K562 (cell line): Measurements from ENCODE around the gene FCSK. TPM values are rescaled to one million over a fixed set of nuclear protein-coding genes. Genes with fewer than 3 reads are reported as not detected.

Source experiments
- ATF1 ChIP-seq, 2 experiments: fragments of 450-650 bp in 1 of 2; IDR thresholded peaks; 2 replicates each; pipeline ENCODE4 v1.6.1; 2016; ENCODE audit warnings: missing compliant biosample characterization in 1 of 2, missing genetic modification characterization in 1 of 2
- BRD9 ChIP-seq: fragments of 450-650 bp; IDR thresholded peaks from 2 replicates; pipeline ENCODE4 v1.6.1; 2018; ENCODE audit warnings: low read depth; ENCODE audit not compliant: partially characterized antibody
- E2F3 ChIP-seq: fragments of 250-450 bp; sonication (Bioruptor Pico); IDR thresholded peaks from 2 replicates; pipeline ENCODE4 v1.4.0; 2020; ENCODE audit warnings: mild to moderate bottlenecking
- GATA2 ChIP-seq: sonication (generic); formaldehyde crosslinking; IDR thresholded peaks from 2 replicates; pipeline ENCODE4 v1.4.0; 2020; ENCODE audit warnings: mild to moderate bottlenecking, missing genetic modification reagents
- KAT2B ChIP-seq: IDR thresholded peaks from one replicate; pipeline ENCODE4 v1.6.1; 2012; ENCODE audit warnings: low read depth, mild to moderate bottlenecking, control low read depth, inconsistent platforms, low read length, moderate library complexity
- NCOA6 ChIP-seq: fragments of 450-650 bp; IDR thresholded peaks from 2 replicates; pipeline ENCODE4 v1.6.1; 2017; ENCODE audit warnings: mild to moderate bottlenecking
- PTTG1 ChIP-seq: fragments of 450-650 bp; IDR thresholded peaks from 2 replicates; pipeline ENCODE4 v1.6.1; 2016; ENCODE audit warnings: low read depth, mild to moderate bottlenecking, missing genetic modification characterization, missing compliant biosample characterization
- RFX5 ChIP-seq: IDR thresholded peaks from 2 replicates; pipeline ENCODE4 v1.6.1; 2011; ENCODE audit warnings: low read depth, mild to moderate bottlenecking, improper control_type of control experiment, low read length
- TCF3 ChIP-seq: sonication (generic); formaldehyde crosslinking; IDR thresholded peaks from 2 replicates; pipeline ENCODE4 v1.4.0; 2020; ENCODE audit warnings: mild to moderate bottlenecking, missing genetic modification reagents
- ZKSCAN1 ChIP-seq: fragments of 150-350 bp; IDR thresholded peaks from 2 replicates; pipeline ENCODE4 v1.6.1; 2016; ENCODE audit warnings: low read depth, low read length
- ZNF668 ChIP-seq: fragments of 250-450 bp; sonication (Bioruptor Pico); IDR thresholded peaks from 2 replicates; pipeline ENCODE4 v1.8.0; 2022; ENCODE audit warnings: mild to moderate bottlenecking, inconsistent platforms
- ZNF764 ChIP-seq: fragments of 250-450 bp; sonication (Bioruptor Pico); IDR thresholded peaks from 2 replicates; pipeline ENCODE4 v1.4.0; 2020; ENCODE audit warnings: low read depth, mild to moderate bottlenecking, moderate library complexity
- polyA plus RNA-seq, 8 experiments: library from polyadenylated mRNA; depleted of rRNA in 4 of 8; stranded (reverse) in 5 of 8; unstranded in 3 of 8; fragments of >200 nt; fragmentation: Nextera tagmentation in 2 of 8; fragmentation: Illumina TruSeq in 1 of 8; extraction: Ambion mirVana in 2 of 8; extraction: Trizol in 1 of 8; gene quantifications; 2 replicates each; pipeline versions ENCODE4 v1.2.1 to v1.2.3, GENCODE V29; 2011 to 2014; ENCODE audit warnings: inconsistent platforms in 1 of 8, missing spikeins in 1 of 8
- total RNA-seq, 7 experiments: library from RNA; depleted of rRNA in 6 of 7; stranded (reverse); fragments of >200 nt in 6 of 7; fragmentation: Illumina TruSeq in 2 of 7; extraction: Trizol in 2 of 7; gene quantifications; 2 replicates each; pipeline versions ENCODE4 v1.2.1 to v1.2.3, GENCODE V29; 2011 to 2021; ENCODE audit warnings: low replicate concordance in 1 of 7
- TF ChIP-seq, protein P1 (sequence below): sonication (generic); formaldehyde crosslinking; IDR thresholded peaks from 2 replicates; pipeline ENCODE4 v1.8.0; 2022; ENCODE audit warnings: missing genetic modification reagents, mild to moderate bottlenecking, borderline replicate concordance
- TF ChIP-seq, protein P2 (sequence below), 2 experiments: fragments of 450-650 bp; formaldehyde crosslinking in 1 of 2; IDR thresholded peaks; 2 replicates each; pipeline versions ENCODE4 v1.4.0 to v1.6.1; 2014 to 2020; ENCODE audit warnings: mild to moderate bottlenecking in 2 of 2, borderline replicate concordance in 1 of 2, low read depth in 1 of 2
- TF ChIP-seq, protein P3 (sequence below): IDR thresholded peaks from 3 replicates; pipeline ENCODE4 v1.6.1; 2011; ENCODE audit warnings: borderline replicate concordance, mild to moderate bottlenecking, moderate library complexity; ENCODE audit not compliant: insufficient read length; ENCODE audit errors: extremely low read depth

The FCSK gene
- total and polyA plus RNA-seq, 9 of the 15 experiments (the other 6 are each of a cell fraction or from before 2014, with no cell fraction given) = 0.92 to 18.6 (median 8.3) TPM

DNA sequence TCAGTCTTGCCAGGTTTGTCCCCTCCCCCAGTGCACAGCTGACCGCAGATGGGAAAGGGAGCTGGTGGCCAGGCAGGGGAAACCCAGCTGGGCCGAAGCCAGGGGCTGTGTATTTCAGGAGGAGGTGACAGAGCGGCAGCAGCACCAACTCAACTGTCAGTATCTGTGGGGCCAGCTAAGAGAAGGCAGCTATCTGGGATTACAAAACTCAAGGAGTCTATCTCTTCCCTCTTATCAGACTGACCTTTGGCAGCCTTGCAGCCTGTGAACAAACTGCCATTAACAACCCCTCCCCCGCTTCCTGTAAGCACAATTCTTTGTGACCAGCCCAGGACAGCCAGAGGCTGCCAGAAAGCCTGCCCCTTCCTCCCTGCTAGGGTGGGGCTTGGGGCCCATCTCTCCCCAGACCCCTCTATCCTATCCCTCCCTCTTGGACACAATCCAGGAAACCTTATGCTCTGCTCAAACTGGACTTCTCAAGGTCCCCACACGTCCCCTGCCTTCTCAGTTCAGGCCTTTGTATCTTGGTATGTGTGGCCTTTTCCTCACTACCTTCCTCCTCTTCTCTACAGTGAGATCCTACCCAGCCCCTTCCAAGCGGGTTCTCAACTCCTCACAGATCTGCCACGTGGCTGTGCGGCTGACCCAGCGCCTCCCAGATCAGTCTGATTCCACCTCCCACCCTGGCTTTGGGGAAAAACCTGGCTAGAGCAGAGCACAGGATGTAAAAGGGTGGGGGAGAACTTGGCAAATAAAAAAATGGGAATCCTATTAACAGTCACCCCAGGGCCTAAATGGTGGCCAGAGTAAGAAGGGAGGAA is 26.0 kb upstream of the FCSK start (continued):
- TF ChIP-seq, protein P1, sequence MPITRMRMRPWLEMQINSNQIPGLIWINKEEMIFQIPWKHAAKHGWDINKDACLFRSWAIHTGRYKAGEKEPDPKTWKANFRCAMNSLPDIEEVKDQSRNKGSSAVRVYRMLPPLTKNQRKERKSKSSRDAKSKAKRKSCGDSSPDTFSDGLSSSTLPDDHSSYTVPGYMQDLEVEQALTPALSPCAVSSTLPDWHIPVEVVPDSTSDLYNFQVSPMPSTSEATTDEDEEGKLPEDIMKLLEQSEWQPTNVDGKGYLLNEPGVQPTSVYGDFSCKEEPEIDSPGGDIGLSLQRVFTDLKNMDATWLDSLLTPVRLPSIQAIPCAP (CRISPR knock-in tag) = no peak
- TF ChIP-seq, protein P2, sequence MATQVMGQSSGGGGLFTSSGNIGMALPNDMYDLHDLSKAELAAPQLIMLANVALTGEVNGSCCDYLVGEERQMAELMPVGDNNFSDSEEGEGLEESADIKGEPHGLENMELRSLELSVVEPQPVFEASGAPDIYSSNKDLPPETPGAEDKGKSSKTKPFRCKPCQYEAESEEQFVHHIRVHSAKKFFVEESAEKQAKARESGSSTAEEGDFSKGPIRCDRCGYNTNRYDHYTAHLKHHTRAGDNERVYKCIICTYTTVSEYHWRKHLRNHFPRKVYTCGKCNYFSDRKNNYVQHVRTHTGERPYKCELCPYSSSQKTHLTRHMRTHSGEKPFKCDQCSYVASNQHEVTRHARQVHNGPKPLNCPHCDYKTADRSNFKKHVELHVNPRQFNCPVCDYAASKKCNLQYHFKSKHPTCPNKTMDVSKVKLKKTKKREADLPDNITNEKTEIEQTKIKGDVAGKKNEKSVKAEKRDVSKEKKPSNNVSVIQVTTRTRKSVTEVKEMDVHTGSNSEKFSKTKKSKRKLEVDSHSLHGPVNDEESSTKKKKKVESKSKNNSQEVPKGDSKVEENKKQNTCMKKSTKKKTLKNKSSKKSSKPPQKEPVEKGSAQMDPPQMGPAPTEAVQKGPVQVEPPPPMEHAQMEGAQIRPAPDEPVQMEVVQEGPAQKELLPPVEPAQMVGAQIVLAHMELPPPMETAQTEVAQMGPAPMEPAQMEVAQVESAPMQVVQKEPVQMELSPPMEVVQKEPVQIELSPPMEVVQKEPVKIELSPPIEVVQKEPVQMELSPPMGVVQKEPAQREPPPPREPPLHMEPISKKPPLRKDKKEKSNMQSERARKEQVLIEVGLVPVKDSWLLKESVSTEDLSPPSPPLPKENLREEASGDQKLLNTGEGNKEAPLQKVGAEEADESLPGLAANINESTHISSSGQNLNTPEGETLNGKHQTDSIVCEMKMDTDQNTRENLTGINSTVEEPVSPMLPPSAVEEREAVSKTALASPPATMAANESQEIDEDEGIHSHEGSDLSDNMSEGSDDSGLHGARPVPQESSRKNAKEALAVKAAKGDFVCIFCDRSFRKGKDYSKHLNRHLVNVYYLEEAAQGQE (IDR thresholded peaks at IDR 0.05; ENCODE audit: borderline replicate concordance) = peak; percentile 63
- TF ChIP-seq, protein P2 (CRISPR knock-in tag; IDR thresholded peaks at IDR 0.05; ENCODE audit: low read depth) = peak; percentile 60; the same call in 1 of the 2 replicates
- peak; percentile 83; the same call in 1 of the 2 replicates for TF ChIP-seq ZKSCAN1
- no peak for TF ChIP-seq ZNF764 (CRISPR knock-in tag)
- TF ChIP-seq BRD9 = peak; percentile 60
- TF ChIP-seq GATA2 (CRISPR knock-in tag) = peak; percentile 99
- no peak for TF ChIP-seq ATF1 (CRISPR knock-in tag; IDR thresholded peaks at IDR 0.05)
- TF ChIP-seq ATF1 (tag; IDR thresholded peaks at IDR 0.05) = peak; percentile 90
- TF ChIP-seq TCF3 (CRISPR knock-in tag) = peak; percentile 98
- no peak for TF ChIP-seq KAT2B
- TF ChIP-seq, protein P3, sequence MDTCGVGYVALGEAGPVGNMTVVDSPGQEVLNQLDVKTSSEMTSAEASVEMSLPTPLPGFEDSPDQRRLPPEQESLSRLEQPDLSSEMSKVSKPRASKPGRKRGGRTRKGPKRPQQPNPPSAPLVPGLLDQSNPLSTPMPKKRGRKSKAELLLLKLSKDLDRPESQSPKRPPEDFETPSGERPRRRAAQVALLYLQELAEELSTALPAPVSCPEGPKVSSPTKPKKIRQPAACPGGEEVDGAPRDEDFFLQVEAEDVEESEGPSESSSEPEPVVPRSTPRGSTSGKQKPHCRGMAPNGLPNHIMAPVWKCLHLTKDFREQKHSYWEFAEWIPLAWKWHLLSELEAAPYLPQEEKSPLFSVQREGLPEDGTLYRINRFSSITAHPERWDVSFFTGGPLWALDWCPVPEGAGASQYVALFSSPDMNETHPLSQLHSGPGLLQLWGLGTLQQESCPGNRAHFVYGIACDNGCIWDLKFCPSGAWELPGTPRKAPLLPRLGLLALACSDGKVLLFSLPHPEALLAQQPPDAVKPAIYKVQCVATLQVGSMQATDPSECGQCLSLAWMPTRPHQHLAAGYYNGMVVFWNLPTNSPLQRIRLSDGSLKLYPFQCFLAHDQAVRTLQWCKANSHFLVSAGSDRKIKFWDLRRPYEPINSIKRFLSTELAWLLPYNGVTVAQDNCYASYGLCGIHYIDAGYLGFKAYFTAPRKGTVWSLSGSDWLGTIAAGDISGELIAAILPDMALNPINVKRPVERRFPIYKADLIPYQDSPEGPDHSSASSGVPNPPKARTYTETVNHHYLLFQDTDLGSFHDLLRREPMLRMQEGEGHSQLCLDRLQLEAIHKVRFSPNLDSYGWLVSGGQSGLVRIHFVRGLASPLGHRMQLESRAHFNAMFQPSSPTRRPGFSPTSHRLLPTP = no peak
- no peak; the same call in 1 of the 2 replicates for TF ChIP-seq E2F3 (CRISPR knock-in tag)
- TF ChIP-seq PTTG1 (tag) = no peak
- TF ChIP-seq ZNF668 (CRISPR knock-in tag) = 0 out of 2 replicates have a peak, but pooled peaks have one; percentile 34
- TF ChIP-seq NCOA6 = no peak; the same call in 1 of the 2 replicates
- TF ChIP-seq RFX5 = no peak
